HepG2 (cell line): ENCODE results near the gene IRX5. TPM values are rescaled to one million over a fixed set of nuclear protein-coding genes. Genes with fewer than 3 reads are reported as not detected.

ENCODE experiments used
- ZNF180 ChIP-seq: sonication (generic); formaldehyde crosslinking; IDR thresholded peaks from 2 replicates; pipeline ENCODE4 v1.4.0; 2020; ENCODE audit warnings: low read depth, missing genetic modification reagents, borderline replicate concordance
- ZNF550 ChIP-seq: sonication (generic); formaldehyde crosslinking; IDR thresholded peaks from 2 replicates; pipeline ENCODE4 v1.4.0; 2020; ENCODE audit warnings: mild to moderate bottlenecking, missing genetic modification reagents, borderline replicate concordance
- polyA plus RNA-seq, 8 experiments: library from polyadenylated mRNA; depleted of rRNA in 3 of 8; stranded (reverse) in 7 of 8; unstranded in 1 of 8; fragments of >200 nt; fragmentation: Illumina TruSeq in 4 of 8; extraction: Trizol in 4 of 8; gene quantifications; 2 replicates each; pipeline versions ENCODE4 v1.2.1 to v1.2.3, GENCODE V29; 2011 to 2016; ENCODE audit warnings: low read depth in 4 of 8, missing spikeins in 1 of 8, mixed read lengths in 1 of 8; ENCODE audit not compliant: insufficient read depth in 1 of 8
- total RNA-seq, 5 experiments: library from RNA; depleted of rRNA; stranded (reverse); fragments of >200 nt; fragmentation: Illumina TruSeq; extraction: Trizol; gene quantifications; 2 replicates each; pipeline ENCODE4 v1.2.3, GENCODE V29; 2016; ENCODE audit warnings: low read depth in 1 of 5
- TF ChIP-seq, protein P1 (sequence below): sonication (generic); formaldehyde crosslinking; IDR thresholded peaks from 2 replicates; pipeline ENCODE4 v1.5.0; 2020; ENCODE audit warnings: mild to moderate bottlenecking, missing genetic modification reagents, borderline replicate concordance
- TF ChIP-seq, protein P2 (sequence below): sonication (generic); formaldehyde crosslinking; IDR thresholded peaks from 2 replicates; pipeline ENCODE4 v1.5.0; 2020; ENCODE audit warnings: mild to moderate bottlenecking, missing genetic modification reagents

IRX5 gene
- total and polyA plus RNA-seq, 2 of the 13 experiments (the other 11 are each of a cell fraction or from before 2014, with no cell fraction given) = not detected

DNA sequence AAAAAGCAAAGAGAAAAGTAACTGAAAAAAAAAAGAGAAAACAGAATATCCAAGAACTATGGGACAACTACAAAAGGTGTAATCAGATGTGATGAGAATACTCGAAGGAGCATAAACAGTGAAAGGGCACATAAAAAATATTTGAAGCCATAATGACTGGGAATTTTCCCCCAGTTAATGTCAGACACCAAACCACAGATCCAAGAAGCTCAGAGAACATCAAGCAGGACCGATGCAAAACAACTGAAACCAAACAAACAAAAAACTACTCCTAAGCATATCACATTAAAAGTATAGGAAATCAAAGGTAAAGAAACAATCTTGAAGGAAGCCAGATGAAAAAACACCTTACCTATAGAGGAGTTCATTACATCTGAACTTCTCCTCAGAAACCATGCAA lies 27.6 kb upstream of the IRX5 start (continued):
- TF ChIP-seq, protein P1, sequence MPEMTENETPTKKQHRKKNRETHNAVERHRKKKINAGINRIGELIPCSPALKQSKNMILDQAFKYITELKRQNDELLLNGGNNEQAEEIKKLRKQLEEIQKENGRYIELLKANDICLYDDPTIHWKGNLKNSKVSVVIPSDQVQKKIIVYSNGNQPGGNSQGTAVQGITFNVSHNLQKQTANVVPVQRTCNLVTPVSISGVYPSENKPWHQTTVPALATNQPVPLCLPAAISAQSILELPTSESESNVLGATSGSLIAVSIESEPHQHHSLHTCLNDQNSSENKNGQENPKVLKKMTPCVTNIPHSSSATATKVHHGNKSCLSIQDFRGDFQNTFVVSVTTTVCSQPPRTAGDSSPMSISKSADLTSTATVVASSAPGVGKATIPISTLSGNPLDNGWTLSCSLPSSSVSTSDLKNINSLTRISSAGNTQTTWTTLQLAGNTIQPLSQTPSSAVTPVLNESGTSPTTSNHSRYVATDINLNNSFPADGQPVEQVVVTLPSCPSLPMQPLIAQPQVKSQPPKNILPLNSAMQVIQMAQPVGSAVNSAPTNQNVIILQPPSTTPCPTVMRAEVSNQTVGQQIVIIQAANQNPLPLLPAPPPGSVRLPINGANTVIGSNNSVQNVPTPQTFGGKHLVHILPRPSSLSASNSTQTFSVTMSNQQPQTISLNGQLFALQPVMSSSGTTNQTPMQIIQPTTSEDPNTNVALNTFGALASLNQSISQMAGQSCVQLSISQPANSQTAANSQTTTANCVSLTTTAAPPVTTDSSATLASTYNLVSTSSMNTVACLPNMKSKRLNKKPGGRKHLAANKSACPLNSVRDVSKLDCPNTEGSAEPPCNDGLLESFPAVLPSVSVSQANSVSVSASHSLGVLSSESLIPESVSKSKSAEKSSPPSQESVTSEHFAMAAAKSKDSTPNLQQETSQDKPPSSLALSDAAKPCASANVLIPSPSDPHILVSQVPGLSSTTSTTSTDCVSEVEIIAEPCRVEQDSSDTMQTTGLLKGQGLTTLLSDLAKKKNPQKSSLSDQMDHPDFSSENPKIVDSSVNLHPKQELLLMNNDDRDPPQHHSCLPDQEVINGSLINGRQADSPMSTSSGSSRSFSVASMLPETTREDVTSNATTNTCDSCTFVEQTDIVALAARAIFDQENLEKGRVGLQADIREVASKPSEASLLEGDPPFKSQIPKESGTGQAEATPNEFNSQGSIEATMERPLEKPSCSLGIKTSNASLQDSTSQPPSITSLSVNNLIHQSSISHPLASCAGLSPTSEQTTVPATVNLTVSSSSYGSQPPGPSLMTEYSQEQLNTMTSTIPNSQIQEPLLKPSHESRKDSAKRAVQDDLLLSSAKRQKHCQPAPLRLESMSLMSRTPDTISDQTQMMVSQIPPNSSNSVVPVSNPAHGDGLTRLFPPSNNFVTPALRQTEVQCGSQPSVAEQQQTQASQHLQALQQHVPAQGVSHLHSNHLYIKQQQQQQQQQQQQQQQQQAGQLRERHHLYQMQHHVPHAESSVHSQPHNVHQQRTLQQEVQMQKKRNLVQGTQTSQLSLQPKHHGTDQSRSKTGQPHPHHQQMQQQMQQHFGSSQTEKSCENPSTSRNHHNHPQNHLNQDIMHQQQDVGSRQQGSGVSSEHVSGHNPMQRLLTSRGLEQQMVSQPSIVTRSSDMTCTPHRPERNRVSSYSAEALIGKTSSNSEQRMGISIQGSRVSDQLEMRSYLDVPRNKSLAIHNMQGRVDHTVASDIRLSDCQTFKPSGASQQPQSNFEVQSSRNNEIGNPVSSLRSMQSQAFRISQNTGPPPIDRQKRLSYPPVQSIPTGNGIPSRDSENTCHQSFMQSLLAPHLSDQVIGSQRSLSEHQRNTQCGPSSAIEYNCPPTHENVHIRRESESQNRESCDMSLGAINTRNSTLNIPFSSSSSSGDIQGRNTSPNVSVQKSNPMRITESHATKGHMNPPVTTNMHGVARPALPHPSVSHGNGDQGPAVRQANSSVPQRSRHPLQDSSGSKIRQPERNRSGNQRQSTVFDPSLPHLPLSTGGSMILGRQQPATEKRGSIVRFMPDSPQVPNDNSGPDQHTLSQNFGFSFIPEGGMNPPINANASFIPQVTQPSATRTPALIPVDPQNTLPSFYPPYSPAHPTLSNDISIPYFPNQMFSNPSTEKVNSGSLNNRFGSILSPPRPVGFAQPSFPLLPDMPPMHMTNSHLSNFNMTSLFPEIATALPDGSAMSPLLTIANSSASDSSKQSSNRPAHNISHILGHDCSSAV (CRISPR knock-in tag) = no peak
- TF ChIP-seq ZNF550 (CRISPR knock-in tag) (no peak), ZNF180 (CRISPR knock-in tag) (no peak)
- TF ChIP-seq, protein P2, sequence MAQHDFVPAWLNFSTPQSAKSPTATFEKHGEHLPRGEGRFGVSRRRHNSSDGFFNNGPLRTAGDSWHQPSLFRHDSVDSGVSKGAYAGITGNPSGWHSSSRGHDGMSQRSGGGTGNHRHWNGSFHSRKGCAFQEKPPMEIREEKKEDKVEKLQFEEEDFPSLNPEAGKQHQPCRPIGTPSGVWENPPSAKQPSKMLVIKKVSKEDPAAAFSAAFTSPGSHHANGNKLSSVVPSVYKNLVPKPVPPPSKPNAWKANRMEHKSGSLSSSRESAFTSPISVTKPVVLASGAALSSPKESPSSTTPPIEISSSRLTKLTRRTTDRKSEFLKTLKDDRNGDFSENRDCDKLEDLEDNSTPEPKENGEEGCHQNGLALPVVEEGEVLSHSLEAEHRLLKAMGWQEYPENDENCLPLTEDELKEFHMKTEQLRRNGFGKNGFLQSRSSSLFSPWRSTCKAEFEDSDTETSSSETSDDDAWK (CRISPR knock-in tag) = no peak
